ENCODE data around the gene ZNF383.
"Not testable (repeated sequence)": the region's sequence is repeated elsewhere in the genome, so short reads cannot be mapped to it uniquely, and the experiment has no call there.

The ZNF383 gene

GRCh38 chr19:37220383-37220782, 2.4 kb downstream of the ZNF383 start:
- no peak for TF ChIP-seq CTCF (IDR thresholded peaks at IDR 0.05; ENCODE audit: control insufficient read depth, insufficient read depth, low read depth, low read length, missing control alignments)
- no peak for DNase-seq (ENCODE audit: low read depth)
- H3K4me3 ChIP-seq (ENCODE audit: control insufficient read depth, low read depth, low read length): no peak overlapping the region

GRCh38 chr19:37221136-37221535, 3.1 kb downstream of the ZNF383 start:
- TF ChIP-seq CTCF (IDR thresholded peaks at IDR 0.05; ENCODE audit: control insufficient read depth, insufficient read depth, low read depth, low read length, missing control alignments): no peak
- no peak overlapping the region for H3K4me3 ChIP-seq (ENCODE audit: control insufficient read depth, low read depth, low read length)
- DNase-seq (ENCODE audit: low read depth): no peak

- H3K4me3 ChIP-seq (ENCODE audit: control insufficient read depth, low read depth, low read length): no peak overlapping the region
- no peak for DNase-seq (ENCODE audit: low read depth)
- no peak for TF ChIP-seq CTCF (IDR thresholded peaks at IDR 0.05; ENCODE audit: control insufficient read depth, insufficient read depth, low read depth, low read length, missing control alignments)
Measured at GRCh38 chr19:37226248-37226647, 8.2 kb downstream of the ZNF383 start.

GRCh38 chr19:37227996-37228395, 10.0 kb downstream of the ZNF383 start:
- TF ChIP-seq CTCF (IDR thresholded peaks at IDR 0.05; ENCODE audit: control insufficient read depth, insufficient read depth, low read depth, low read length, missing control alignments): peak; percentile 61
- no peak for DNase-seq (ENCODE audit: low read depth)
- H3K4me3 ChIP-seq (ENCODE audit: control insufficient read depth, low read depth, low read length): no peak overlapping the region

- no peak overlapping the region for H3K4me3 ChIP-seq (ENCODE audit: control insufficient read depth, low read depth, low read length)
- no peak for DNase-seq (ENCODE audit: low read depth)
- no peak for TF ChIP-seq CTCF (IDR thresholded peaks at IDR 0.05; ENCODE audit: control insufficient read depth, insufficient read depth, low read depth, low read length, missing control alignments)
Measured at GRCh38 chr19:37243206-37243632, 25.2 kb downstream of the ZNF383 start.

- TF ChIP-seq CTCF (IDR thresholded peaks at IDR 0.05; ENCODE audit: control insufficient read depth, insufficient read depth, low read depth, low read length, missing control alignments): no peak
- peak overlapping the region; percentile 87 for H3K4me3 ChIP-seq (ENCODE audit: control insufficient read depth, low read depth, low read length)
- peak; percentile 98 for DNase-seq (ENCODE audit: low read depth)
Measured at GRCh38 chr19:37251308-37252229, 33.6 kb downstream of the ZNF383 start.

GRCh38 chr19:37263028-37263427, 45.0 kb downstream of the ZNF383 start:
- not testable (repeated sequence) for H3K4me3 ChIP-seq (ENCODE audit: control insufficient read depth, low read depth, low read length); DNase-seq (ENCODE audit: low read depth)

- not testable (repeated sequence) for DNase-seq (ENCODE audit: low read depth)
Measured at GRCh38 chr19:37267005-37267404, 49.0 kb downstream of the ZNF383 start.

DNA sequence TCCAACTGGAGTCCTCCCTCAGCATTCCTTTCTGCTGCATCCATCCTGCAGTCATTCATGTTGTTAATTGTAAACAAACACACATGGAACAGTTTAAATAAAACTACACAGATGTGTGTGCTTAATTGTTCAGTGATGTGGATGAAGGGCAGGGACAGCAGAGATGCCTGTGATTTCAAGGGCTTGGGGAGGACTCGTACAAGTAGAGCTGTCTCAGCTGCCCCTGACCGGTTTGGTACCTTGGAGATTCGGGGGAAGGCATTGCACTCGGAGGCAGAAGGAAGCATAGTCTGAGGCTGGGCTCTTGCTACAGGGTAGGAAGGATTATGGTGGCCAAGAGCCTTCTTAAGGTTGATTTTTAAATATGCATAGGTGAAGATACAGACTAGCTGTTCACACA, 49.7 kb downstream of the ZNF383 start:
- not testable (repeated sequence) for DNase-seq (ENCODE audit: low read depth); H3K4me3 ChIP-seq (ENCODE audit: control insufficient read depth, low read depth, low read length)

More at GRCh38 chr19:37267005-37267404, 49.0 kb downstream of the ZNF383 start:
- H3K4me3 ChIP-seq (ENCODE audit: control insufficient read depth, low read depth, low read length): not testable (repeated sequence)

DNA sequence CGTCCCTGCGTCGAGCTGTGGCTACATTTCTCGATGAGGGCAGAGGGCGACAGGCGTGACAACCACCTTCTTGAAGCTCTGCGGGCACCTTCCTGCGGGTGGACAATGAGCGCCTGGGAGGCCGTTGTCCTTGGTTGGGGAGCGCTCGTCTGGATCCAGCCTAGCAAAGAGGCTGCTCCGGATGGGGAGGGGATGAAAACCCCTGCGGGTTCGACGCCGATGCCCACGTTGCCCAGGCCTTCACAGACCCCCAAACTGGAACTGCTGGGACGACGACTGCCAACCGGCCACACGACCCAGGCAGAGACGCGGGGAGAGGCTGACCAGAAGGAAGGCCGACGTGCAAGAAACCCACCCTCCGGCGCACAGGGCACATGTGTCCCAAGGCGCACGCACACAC, 62.6 kb downstream of the ZNF383 start:
- not testable (repeated sequence) for DNase-seq (ENCODE audit: low read depth); H3K4me3 ChIP-seq (ENCODE audit: control insufficient read depth, low read depth, low read length)

DNA sequence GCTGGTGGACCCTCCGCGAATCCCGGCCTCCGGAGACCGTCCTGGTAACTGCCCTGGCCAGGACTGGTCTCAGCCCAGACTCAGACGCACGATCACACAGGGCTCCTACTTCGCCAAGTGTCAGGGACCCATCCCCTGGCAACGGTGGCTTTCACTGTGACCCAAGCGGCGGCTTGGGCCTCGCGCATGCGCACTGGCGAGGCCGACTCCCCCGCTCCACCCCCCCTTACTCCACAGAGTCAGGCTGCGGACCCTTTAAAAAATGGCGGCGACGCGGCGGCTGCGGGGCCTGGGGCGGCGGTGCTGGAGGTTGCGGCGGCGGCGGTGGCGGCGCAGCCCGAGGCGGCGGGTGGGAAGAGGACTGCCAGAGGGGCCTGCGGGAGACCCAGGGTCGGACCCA, 66.0 kb downstream of the ZNF383 start:
- not testable (repeated sequence) for DNase-seq (ENCODE audit: low read depth); H3K4me3 ChIP-seq (ENCODE audit: control insufficient read depth, low read depth, low read length)

Data from AG09309 (cell line).